D721Med (cell line): ENCODE results near the gene ADAM22.
"Not testable (repeated sequence)": the region's sequence is repeated elsewhere in the genome, so short reads cannot be mapped to it uniquely, and the experiment has no call there.

Source experiments
- DNase-seq: peaks from one replicate; pipeline ENCODE4 v3.0.0; 2011; ENCODE audit warnings: low spot score; ENCODE audit not compliant: insufficient read length
- FAIRE-seq: peaks from 2 replicates; lab custom pipeline; 2011; peaks lifted over from hg19 to GRCh38; lab: Jason Lieb, UNC
- TF ChIP-seq, protein P1 (sequence below): IDR thresholded peaks from 2 replicates; pipeline ENCODE4 v1.5.1; 2012; ENCODE audit warnings: mild to moderate bottlenecking, control low read depth; ENCODE audit not compliant: insufficient read depth; ENCODE audit errors: missing control alignments

Gene ADAM22

GRCh38 chr7:87934699-87935383 is 790 bp downstream of the ADAM22 start:
- FAIRE-seq: no peak
- DNase-seq: no peak
- TF ChIP-seq, protein P1, sequence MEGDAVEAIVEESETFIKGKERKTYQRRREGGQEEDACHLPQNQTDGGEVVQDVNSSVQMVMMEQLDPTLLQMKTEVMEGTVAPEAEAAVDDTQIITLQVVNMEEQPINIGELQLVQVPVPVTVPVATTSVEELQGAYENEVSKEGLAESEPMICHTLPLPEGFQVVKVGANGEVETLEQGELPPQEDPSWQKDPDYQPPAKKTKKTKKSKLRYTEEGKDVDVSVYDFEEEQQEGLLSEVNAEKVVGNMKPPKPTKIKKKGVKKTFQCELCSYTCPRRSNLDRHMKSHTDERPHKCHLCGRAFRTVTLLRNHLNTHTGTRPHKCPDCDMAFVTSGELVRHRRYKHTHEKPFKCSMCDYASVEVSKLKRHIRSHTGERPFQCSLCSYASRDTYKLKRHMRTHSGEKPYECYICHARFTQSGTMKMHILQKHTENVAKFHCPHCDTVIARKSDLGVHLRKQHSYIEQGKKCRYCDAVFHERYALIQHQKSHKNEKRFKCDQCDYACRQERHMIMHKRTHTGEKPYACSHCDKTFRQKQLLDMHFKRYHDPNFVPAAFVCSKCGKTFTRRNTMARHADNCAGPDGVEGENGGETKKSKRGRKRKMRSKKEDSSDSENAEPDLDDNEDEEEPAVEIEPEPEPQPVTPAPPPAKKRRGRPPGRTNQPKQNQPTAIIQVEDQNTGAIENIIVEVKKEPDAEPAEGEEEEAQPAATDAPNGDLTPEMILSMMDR: no peak

DNA sequence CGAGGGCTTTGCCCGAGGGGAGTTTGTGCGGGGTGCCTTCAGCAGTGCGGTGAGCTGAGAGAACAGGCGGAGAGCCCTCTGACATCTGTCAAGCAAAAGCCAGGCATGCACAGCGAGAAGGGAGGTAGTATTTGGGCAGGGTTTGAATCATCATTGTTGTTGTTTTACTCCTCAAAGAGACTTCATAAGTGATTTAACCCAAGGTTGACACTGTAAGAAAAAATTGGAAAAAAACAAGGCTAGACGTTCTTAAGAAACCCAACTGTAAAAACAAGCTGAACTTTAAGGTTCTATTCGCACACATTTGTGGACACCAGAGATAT is 1.3 kb downstream of the ADAM22 start:
- TF ChIP-seq, protein P1: no peak
- DNase-seq: no peak

GRCh38 chr7:87941138-87941537 is 7.1 kb downstream of the ADAM22 start:
- TF ChIP-seq, protein P1: no peak
- DNase-seq (no peak), FAIRE-seq (no peak)

More for the DNA sequence above, 1.3 kb downstream of the ADAM22 start:
- FAIRE-seq: no peak

GRCh38 chr7:87944547-87944946 is 10.5 kb downstream of the ADAM22 start:
- DNase-seq: no peak
- TF ChIP-seq, protein P1: no peak
- FAIRE-seq: no peak

- not testable (repeated sequence) for DNase-seq, FAIRE-seq
Observed at GRCh38 chr7:87945926-87946325, 11.9 kb downstream of the ADAM22 start.

GRCh38 chr7:87948371-87948770 is 14.3 kb downstream of the ADAM22 start:
- FAIRE-seq (peak; percentile 84), DNase-seq (no peak)
- TF ChIP-seq, protein P1: no peak

- FAIRE-seq (no peak), DNase-seq (no peak)
- TF ChIP-seq, protein P1: no peak
Observed at GRCh38 chr7:87959336-87959735, 25.3 kb downstream of the ADAM22 start.
